Ishikawa (cell line): Measurements from ENCODE around the gene LOXHD1.

Experiments used
- CEBPB ChIP-seq: IDR thresholded peaks from 2 replicates; pipeline ENCODE4 v1.6.1; 2012
- CREB1 ChIP-seq: IDR thresholded peaks from 2 replicates; pipeline ENCODE4 v1.6.1; 2012; ENCODE audit warnings: low read depth
- EGR1 ChIP-seq: IDR thresholded peaks from 2 replicates; pipeline ENCODE4 v1.6.1; 2012
- EP300 ChIP-seq: IDR thresholded peaks from 2 replicates; pipeline ENCODE4 v1.6.1; 2012; ENCODE audit warnings: borderline replicate concordance
- FOXM1 ChIP-seq: IDR thresholded peaks from 2 replicates; pipeline ENCODE4 v1.6.1; 2012; ENCODE audit warnings: low read depth, borderline replicate concordance
- MAX ChIP-seq: IDR thresholded peaks from 2 replicates; pipeline ENCODE4 v1.6.1; 2012
- NFIC ChIP-seq: IDR thresholded peaks from 2 replicates; pipeline ENCODE4 v1.6.1; 2012
- RAD21 ChIP-seq: IDR thresholded peaks from 2 replicates; pipeline ENCODE4 v1.6.1; 2012; ENCODE audit warnings: low read depth
- REST ChIP-seq: IDR thresholded peaks from 2 replicates; pipeline ENCODE4 v1.6.1; 2012; ENCODE audit warnings: low read depth, mild to moderate bottlenecking
- TAF1 ChIP-seq: IDR thresholded peaks from 2 replicates; pipeline ENCODE4 v1.6.1; 2012; ENCODE audit warnings: low read depth, mild to moderate bottlenecking
- TCF12 ChIP-seq: IDR thresholded peaks from 2 replicates; pipeline ENCODE4 v1.6.1; 2012; ENCODE audit warnings: low read depth
- TEAD4 ChIP-seq: IDR thresholded peaks from 2 replicates; pipeline ENCODE4 v1.6.1; 2012
- USF1 ChIP-seq: IDR thresholded peaks from 2 replicates; pipeline ENCODE4 v1.6.1; 2012
- YY1 ChIP-seq: IDR thresholded peaks from 2 replicates; pipeline ENCODE4 v1.6.1; 2012; ENCODE audit warnings: low read depth
- ZBTB7A ChIP-seq: IDR thresholded peaks from 2 replicates; pipeline ENCODE4 v1.6.1; 2012; ENCODE audit warnings: low read depth

LOXHD1 gene

GRCh38 chr18:46506974-46507586, 149.9 kb downstream of the LOXHD1 start:
- TF ChIP-seq ZBTB7A (no peak), YY1 (no peak), TAF1 (no peak), EGR1 (no peak), TCF12 (no peak), NFIC (no peak), RAD21 (peak; percentile 45), EP300 (no peak)

GRCh38 chr18:46502444-46502843, 154.6 kb downstream of the LOXHD1 start:
- TF ChIP-seq MAX (no peak), REST (peak; percentile 96), EGR1 (no peak), CEBPB (no peak), CREB1 (no peak), RAD21 (no peak), FOXM1 (no peak)

- TF ChIP-seq CEBPB (no peak), TCF12 (no peak), EP300 (no peak), EGR1 (no peak), USF1 (no peak), TAF1 (no peak), TEAD4 (no peak), MAX (0 out of 2 replicates have a peak, but pooled peaks have one; percentile 41), FOXM1 (no peak), REST (peak; percentile 96), YY1 (no peak), ZBTB7A (no peak), CREB1 (no peak), NFIC (no peak), RAD21 (no peak)
Observed at GRCh38 chr18:46497129-46497528, 159.9 kb downstream of the LOXHD1 start.

DNA sequence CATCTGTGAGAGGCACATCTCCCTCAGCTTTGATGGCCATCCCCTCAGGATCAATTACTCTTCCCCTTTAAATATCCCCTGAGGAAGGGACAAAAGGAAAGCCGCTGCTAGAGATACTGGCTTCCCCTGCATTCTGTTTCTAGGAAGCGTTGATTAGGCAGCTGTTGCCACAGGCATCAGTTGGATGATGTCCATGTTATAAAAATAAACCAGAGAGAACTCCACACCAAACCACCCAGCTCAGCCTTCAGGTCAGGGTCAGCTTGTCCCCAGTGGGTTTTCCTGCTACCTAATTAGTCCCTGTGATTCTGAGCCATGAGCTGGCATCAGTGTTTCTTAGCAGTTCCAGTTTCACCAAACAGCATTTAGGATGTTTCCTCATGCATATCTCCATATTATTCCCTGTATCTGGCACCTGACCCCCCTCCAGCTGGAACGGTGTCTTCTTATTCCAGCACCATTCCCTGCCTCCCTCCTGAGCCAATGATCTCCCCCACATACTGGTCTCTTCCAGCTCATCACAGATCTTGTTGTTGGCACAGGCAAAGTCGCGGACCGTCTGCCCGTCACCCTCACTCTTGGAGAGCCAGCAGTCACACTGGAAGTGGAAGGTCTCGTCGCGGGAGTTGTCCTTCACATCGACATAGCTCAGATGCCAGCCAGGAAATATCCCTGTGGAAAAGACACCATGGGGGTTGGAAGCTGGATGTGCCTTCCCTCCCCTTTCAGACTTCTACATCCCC, 168.4 kb downstream of the LOXHD1 start:
- TF ChIP-seq TAF1 (no peak), CEBPB (no peak), TEAD4 (no peak)

GRCh38 chr18:46485675-46486194, 171.3 kb downstream of the LOXHD1 start:
- TF ChIP-seq MAX (no peak), ZBTB7A (no peak), TEAD4 (no peak), TCF12 (no peak), NFIC (no peak), EP300 (no peak), FOXM1 (no peak), YY1 (no peak), EGR1 (no peak), REST (no peak), CREB1 (no peak), TAF1 (no peak), CEBPB (no peak), RAD21 (no peak), USF1 (no peak)
